GM19467 (cell line): Measurements from ENCODE around the gene HES7.

Experiments
- ATAC-seq: cut with Tn5 transposase; IDR thresholded peaks from one replicate; pipeline ENCODE4 v1.9.1; 2021; ENCODE audit warnings: mild to moderate bottlenecking, moderate library complexity; ENCODE audit not compliant: unreplicated experiment

HES7 gene

DNA sequence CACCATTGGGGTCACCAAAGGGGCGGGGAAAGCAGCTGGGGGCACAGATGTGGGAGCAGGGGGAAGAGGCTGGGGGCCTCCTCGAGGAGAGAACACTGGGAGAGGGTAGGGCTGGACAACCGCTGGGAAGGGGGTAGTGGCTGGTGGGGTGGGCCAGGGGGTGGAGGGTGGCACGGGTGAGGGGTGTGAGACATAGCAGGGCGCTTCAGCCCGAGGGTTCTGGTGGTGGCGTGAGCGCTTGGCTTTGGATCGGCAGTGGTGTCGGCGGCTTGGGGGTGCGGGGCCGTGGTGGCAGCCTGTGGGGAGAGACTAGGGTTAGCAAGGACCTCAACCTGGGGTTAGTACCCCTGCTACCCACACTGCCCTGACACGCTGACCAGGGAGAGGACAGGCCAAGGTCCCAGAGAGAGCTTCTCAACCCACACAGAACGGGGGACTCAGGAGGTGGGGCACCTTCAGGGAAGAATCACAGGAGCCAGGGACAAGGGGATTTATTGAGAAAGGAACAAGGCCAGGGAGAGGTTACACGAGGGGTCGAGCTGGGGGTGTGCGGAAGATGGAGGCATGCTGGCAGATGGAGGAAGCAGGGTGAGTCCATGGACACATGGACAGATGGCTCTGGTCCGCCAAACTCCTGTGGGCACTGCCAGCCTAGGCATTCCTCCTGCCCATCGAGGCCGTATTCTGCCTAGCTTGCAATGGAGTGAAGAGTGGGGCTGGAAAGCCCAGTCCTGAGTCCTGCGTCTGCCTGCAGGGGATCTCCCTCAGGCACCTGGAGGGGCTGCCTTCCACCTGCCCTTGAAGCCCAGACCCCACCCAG, 19.9 kb upstream of the HES7 start:
- ATAC-seq = no peak

DNA sequence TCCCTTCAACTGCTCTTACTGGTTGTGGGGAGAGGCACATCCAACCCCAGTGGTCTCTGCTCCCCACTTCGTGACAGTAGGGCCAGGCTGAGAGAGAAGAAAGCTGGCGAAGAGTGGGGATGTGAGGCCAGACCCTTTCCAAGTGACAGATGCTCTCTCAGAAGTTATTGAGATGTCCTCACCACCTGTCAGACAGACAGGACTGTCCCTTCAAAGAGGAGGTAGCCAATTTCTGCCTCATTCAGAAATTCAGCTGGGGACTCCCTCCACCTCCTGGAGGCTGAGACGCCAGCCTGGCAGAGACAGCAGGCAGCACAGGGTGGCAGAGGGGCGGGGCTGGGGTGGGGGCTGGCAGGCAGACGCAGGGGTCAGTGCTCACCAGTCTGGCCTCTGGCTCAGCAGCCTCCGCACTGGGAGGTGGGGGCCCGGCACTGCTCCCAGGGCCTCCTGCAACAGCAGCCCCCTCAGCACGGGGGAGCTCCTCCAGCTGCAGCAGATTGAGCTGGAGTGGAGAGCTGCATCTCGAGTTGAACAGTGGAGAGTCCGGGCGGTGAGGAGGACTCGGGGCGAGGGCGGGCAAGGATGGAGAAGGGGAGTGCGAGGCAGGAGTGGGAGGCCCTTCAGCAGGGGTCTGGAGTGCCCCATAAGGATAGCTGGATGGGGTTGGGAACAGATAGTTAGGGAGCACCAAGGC, 19.1 kb upstream of the HES7 start:
- no peak for ATAC-seq

DNA sequence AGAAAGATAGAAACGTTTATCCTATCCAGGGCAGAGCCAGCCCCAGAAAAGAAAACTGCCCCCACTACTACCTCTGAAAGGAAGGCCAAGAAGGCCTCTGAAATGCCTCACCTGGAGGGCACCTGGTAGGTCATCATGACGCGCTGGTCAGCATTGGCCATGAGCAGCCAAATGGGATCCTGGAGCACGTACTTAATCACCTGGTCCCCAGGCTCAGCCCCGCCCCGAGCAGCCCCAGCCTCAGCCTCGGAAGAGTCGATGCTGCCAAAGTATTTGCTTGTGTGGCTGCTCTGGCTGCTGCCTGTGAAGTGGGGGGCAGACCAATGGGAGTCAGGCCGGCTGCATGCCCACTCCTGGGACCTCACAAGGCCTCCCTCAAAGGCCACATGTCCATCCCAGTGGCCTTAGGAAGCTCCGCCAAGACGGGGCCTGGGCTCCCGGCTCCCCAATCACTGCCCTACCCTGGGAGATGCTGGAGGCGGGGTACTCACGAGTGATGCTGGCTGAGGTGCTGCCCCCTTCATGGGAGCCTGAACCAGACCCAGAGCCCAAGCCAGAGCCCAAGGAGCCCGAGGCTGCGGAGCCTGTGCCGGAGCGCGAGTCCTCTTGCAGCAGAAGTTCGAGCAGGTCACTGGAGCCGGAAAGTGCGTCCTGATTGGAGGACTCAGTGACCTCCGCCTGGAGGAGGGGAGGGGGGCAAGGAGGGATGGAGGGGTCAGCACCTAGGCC, 18.4 kb upstream of the HES7 start:
- ATAC-seq = no peak

DNA sequence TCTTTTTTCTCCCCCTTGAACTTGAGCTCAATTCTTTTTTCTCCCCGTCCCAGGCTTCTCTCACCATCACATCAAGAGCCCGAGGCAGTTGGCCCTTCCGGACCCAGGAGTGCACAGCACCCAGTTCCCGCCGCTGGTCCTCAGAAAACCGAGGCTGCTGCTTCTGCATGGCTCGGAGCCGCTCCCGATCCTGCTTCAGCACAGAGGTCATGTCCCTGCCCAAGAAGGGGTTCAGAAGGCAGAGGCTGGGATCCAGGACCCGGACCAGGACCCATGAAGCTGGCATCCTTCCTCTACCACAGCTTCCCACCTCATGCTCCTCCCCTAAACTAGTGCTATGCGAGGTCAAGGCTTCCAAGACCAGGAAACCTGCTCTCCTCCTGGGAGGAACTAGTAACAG, 17.8 kb upstream of the HES7 start:
- ATAC-seq = no peak

DNA sequence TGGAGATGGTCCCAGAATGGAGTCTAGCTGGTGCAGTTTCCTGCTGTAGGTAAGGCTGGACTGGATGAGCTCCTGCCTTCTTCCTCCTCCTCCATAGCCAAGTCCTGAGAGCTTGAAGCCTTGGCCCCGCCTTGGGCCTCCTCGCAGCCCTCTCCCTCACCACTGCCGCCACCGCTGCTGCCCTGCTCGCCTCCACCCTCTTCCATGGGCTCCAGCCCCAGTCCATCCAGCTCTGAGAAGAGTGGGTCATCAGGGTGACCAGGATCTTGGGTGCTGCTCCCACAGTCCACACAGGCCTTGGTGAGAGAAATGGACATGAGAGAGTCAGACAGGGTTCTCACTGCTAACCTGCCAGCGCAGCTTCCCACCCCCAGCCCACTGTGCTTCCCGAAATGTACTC, 17.1 kb upstream of the HES7 start:
- ATAC-seq = no peak

DNA sequence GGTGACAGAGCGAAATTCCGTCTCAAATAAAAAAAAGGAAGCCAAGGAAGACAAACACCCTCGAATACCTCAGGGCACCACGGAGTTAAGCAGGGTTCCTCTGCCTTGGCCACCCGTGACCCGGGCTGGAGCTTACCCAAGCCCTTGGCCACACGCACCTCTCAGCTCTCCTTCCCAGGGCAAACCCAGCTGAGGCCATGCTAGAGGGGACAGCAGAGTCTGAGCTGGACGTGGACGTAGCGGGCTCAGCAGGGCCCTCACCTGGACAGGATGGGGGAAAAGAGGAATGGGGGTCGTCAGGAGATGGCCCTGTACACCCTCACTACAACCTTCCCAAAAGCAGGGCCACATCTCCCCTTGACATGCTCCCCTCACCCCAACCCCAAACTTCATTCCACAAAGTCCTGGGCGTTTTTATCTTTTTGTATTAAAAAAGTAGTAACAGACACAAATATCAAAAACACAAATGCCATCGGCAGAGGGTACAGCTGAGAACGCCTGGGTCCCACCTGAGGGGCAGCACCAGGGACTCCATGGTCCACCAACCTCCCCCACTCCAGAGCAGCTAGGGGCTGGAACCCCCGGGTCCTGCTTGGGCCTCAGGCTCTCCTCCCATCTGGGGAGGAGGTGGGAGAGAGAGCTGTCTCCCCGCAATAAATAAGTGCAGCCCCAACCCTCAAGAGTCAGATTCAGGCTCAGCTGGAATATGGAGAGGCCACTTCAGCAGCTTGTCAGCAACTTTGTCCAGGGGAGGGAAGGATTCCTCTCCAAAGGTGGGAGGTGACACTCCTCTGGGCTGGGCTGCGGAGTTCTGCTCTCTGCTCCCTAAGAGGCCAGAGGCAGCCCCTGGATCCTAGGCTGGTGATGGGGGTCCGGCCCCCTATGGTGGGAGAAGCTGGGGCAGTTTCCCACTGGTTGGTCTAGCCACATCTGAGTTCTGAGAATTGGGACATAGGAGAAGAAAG, 16.4 kb upstream of the HES7 start:
- no peak for ATAC-seq

DNA sequence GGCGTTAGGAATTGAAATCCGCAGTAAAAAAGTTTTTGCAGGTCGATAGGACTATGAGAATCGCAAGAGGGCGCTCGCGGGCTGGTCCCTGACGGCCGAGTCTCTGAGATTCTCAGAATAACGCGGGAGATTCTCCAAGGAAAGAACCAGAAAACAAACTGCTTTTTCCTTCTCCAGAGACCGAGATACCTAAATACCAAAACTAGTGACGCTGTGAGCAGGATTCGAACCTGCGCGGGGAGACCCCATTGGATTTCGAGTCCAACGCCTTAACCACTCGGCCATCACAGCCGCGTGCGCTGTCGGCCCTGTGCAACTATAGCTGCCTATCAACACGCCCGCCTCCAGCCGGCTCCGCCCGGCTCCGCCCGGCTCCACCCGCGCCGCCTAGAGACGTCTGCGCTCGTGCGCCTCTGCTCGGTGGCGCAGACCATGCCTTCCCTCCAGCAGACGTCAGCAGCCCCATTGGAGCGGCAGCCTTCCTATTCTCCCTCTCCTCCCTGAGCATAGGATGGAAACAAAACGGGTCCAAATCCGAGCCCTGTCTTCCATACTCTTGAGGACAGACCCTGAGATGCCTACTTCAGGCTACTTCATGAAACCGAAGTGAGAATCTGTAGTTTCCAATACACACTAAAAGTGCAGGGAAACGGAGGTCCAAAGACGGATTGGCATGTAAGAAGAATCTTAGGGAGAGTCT, 14.9 kb upstream of the HES7 start:
- peak; percentile 73 for ATAC-seq

DNA sequence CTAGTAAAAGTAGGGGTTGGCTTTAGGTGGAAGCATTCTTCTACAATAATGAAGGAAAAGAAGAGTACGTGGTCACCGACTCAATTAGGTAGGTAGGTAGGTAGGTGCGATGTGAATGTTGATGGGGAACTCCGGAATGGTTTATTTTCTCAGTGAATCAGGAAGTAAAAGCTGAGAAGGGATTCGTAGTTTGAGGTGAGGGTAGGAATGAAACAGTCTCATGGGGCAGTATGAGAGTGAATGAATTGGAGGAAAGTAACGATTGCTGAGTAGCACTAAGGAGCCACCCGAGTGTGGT, 14.4 kb upstream of the HES7 start:
- peak; percentile 4 for ATAC-seq

DNA sequence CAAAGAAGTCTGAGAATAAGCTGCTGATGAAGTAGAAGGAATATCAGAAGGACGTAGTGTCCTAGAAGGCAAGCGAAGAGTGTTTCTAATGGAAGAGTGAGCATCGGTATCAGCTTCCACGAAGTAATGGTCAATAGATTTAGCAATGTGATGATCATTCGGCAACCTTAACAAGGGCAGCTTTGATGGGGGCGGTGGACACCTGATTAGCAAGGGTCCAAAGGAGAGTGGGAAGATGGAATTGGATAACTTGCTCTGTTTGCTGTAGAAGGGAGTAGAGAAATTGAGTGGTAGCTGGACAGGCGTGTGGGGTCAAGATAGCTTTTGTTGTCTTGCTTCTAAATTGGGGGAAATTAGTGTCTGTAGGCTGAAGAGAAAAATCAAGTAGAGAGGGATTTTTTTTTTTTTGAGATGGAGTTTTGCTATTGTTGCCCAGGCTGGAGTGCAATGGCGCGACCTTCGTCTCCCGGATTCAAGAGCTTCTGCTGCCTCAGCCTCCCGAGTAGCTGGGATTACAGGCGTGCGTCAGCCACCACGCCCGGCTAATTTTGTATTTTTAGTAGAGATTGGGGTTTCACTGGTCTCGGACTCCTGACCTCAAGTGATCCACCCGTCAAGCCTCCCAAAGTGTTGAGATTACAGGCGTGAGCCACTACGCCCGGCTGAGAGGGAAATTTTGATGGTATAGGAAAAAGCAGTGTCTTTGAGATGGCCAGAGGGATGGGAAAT, 13.9 kb upstream of the HES7 start:
- no peak for ATAC-seq

DNA sequence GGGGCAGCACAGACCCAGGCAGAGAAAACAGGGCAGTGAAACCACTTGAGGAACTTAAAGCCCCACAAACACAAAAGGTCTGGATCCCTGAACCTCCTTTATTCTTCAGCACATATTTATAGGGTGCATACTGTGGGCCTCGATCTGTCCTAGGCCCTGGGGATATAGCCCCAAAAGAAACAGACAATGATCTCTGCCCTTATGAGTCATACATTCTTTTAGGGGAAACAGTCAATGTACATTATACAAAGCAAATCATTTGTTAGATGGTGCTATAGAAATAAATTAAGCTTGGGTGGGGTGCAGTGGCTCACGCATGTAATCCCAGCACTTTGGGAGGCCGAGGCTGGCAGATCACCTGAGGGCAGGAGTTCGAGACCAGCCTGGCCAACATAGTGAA, 10.0 kb upstream of the HES7 start:
- no peak for ATAC-seq

DNA sequence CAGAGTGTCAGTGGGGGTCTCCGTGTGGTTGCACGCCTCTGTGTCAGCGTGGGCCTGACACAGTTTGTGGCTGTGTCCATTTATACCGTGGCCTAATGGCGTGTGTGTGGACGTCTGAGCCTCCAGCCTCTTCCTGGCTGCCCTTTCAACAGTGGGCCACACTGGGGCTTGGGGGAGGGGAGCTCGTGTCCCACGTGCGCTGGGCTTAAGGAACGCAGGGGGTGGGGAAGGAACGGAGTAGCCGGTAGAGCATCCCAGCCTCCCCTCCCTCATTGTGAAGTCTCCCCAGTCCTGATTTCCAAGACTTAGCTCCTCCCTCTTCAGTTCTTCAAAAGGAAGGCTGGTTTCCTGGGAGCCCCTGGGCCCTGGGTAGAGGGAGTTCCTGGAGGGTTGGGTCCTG, 9.5 kb upstream of the HES7 start:
- ATAC-seq = no peak

DNA sequence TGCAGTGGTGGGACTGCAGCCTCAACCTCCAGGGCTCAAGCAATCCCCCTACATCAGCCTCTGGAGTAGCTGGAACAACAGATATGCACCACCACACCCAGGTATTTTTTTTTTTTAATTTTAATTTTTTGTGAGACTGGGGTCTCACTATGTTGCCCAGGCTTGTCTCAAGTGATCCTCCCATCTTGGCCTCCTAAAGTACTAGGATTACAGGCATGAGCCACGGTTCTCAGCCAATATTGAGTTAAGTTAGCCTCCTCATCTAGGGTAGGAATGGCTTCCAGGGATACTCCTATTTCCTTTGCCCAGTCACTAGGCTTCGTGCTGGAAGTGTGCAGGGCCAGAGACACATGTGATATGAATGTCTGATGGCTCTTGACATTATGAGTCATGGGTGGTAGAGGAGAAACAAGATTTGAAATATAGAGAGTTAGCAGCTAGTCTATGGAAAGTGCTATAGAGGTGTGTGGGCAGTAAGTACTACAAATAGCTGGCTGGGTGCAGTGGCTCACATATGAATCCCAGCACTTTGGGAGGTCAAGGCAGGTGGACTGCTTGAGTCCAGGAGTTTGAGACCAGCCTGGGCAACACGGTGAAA, 8.0 kb upstream of the HES7 start:
- no peak for ATAC-seq

DNA sequence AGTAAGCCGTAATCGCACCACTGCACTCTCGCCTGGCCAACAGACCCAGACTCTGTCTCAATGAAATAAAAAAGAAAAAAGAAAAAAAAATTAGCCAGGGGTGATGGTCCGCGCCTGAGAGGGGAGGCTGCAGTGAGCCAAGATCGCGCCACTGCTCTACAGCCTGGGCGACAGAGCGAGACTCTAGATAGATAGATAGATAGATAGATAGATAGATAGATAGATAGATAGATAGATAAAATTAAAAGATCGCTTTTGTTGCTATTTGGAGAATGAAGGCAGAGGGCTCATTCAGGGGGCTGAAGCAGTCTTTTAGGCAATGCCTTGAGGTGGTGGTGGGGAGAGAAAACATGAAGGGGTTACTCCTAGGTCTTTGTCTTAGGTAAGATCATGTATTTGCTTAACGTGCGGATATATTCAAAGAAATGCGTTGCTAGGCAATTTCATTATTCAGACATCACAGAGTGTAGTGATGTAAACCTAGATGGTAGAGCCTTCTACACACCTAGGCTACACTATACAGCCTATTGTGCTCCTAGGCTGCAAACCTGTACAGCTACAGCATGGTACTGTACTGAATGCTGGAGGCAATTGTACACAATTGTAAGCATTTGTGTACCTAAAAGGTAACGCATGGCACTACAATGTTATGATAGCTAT, 4.3 kb upstream of the HES7 start:
- no peak for ATAC-seq

DNA sequence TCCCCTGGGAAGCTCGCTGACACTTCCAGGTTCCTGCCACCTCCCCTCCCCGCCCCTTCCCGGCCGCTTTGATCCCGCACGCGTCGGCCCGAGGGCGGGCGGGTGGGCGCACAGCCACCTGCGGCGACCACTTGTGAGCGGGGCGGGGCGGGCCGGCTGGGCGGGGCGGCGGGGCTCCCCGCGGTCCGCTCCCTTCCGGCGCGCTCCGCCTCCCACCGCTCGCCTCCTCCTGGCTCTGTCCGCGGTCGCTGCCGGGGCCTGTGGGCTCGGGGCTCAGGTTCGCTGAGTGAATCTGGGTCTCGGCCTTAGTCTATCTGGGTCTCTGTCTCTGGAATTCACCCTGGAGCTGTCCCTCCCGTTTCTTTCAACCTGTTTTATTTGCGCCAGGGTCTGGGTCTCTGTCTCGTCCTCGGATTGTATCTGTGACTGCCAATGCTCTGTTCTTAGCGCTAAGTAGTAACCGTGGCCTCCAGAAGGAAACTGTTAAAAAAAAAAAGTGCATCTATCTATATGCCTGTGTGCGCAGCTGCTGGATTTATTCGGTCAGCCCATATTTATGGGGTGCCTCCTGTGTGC, 2.7 kb upstream of the HES7 start:
- no peak for ATAC-seq

DNA sequence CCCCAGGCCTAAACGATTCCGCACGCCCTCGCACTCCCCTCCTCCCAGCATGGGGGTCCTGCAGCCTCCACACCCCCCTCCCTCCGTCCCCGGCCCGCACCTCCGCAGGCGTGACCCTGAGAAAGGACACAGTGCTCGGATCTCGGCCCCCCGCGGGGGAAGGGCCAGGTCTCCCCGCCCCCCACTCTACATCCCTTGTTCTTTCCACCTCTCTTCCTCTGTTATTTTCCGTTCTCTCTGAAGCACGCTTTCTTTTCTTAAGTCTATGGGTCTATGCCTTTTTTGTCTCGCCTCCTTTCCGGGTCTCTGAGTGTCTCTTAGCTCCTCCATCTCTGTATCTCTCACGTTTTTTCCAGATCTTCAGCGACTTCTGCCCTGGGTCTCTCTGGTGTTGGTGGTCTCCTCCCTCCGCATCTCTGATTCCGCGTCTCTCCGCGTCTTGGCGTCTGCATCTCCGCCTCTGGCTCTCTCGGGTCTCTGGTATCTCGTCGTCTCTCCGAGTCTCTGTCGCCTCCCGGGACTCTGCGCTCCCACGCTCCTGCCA, 2.1 kb upstream of the HES7 start:
- no peak for ATAC-seq

DNA sequence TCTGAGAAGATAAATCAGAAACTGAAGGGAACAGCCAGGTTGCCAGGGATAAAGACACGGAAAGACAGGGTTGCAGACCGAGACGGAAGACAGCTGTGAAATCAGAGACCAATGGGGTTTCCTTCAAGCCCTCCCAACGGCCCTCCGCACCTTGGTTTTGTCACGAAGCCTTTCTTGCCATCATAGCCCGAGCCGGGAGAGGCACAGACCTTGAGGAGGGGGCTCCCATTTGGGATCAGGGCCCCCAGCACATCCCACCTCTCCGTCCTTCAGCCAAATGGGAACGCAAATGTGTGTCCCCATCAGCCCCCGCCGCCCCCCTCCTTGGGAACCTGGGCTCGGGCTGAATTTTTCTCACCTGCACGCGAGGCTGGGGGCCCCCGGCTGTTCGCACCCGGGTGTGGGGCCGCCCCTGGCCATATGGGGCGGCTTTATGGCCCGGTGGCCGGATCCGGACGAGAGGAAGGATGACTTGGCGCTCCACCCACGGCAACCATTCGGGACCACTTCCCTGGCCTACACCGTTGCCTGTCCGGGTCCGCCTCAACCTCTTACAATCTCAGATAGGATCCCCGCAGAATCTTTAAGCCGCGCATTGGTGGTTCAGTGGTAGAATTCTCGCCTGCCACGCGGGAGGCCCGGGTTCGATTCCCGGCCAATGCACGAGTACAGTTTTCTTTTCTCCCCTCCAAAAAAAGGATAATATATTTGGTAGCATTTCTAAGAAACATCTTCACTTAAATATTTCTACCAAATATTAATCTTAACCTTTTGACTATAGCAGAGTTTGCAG, 1.4 kb upstream of the HES7 start:
- ATAC-seq = no peak
